Activated naive CD4-positive, alpha-beta T cell treated with anti-CD3 and anti-CD28 coated beads, Interleukin-2, amount 50 U/mL, for 72 hours (primary cell): ENCODE measurements around the gene ACSM3. TPM values are rescaled to one million over a fixed set of nuclear protein-coding genes. Genes with fewer than 3 reads are reported as not detected.

ENCODE experiments used
- total RNA-seq, 2 donors: library from RNA; stranded (reverse); gene quantifications; one replicate each; pipeline ENCODE4 v1.2.3, GENCODE V29; 2022

Gene ACSM3
- total RNA-seq, 2 donors from 2014 or later = 18.1 to 55.0 TPM

Other genes starting within 250 kb of the ACSM3 start
- gene ACSM2B, start 187.6 kb upstream of the ACSM3 start, total RNA-seq = not detected
- gene ACSM1, start 66.3 kb upstream of the ACSM3 start, total RNA-seq = under 1 TPM; 0.31 to 0.55 TPM
- gene THUMPD1, start 22.2 kb upstream of the ACSM3 start, total RNA-seq = 10 to 100 TPM; 40.4 to 42.5 TPM
- gene ERI2, start 42.5 kb downstream of the ACSM3 start, total RNA-seq = 10 to 100 TPM; 19.6 to 36.2 TPM
- 10 to 100 TPM; 18.5 to 18.9 TPM for gene REXO5, start 42.5 kb downstream of the ACSM3 start, total RNA-seq
- gene DCUN1D3, start 136.3 kb downstream of the ACSM3 start, total RNA-seq = 10 to 100 TPM in 1 of 2 donors, 1 to 10 TPM in 1; 4.2 to 10.9 TPM
- 10 to 100 TPM; 19.4 to 20.9 TPM for gene LYRM1, start 136.8 kb downstream of the ACSM3 start, total RNA-seq